ENCODE measurements around the gene C11orf91.

DNA sequence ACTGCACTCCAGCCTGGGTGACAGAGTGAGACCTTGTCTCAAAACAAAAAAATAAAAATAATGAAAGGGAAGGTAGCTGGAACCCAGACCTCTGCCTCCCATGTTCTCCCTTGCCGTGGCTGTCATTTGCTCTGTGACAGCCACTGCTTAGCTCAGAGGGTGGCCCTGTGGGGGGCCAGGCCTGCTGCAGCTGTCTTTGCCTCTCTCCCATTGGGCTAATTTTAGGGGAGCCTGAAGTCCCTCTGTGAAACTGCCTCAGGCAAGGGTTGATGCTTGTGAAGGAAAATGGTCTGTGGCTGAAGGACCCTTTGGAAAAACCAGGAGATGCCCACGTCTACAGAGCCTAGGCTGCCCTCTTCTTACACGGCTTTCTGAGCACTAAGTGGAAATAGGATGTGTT, 42.9 kb downstream of the C11orf91 start:
- TF ChIP-seq CTCF (conservative IDR thresholded peaks at IDR 0.05; ENCODE audit: low read length) (no peak), EZH2phosphoT487 (IDR thresholded peaks at IDR 0.05; ENCODE audit: borderline replicate concordance, low read depth, low read length) (no peak)
